ENCODE measurements around the gene OLIG2.

Gene OLIG2

GRCh38 chr21:32979598-32980268, 46.0 kb upstream of the OLIG2 start:
- intact Hi-C loops (cut with DNase I; ENCODE audit: low total_unique reads) = no loop called here
- H3K9me3 ChIP-seq = no peaks in the 10 kb centered on the region
- no peaks in the 10 kb centered on the region for H3K36me3 ChIP-seq
- peaks cover 0 to 9% of the 10 kb centered on the region in 2 donors for H3K27me3 ChIP-seq
- H3K4me1 ChIP-seq = no peaks in the 10 kb centered on the region
- no peak for TF ChIP-seq CTCF (IDR thresholded peaks at IDR 0.05)
- no peak overlapping the region for H3K27ac ChIP-seq
- no peak for DNase-seq
- H3K4me3 ChIP-seq = no peak overlapping the region

- no peaks in the 10 kb centered on the region for H3K36me3 ChIP-seq
- H3K27me3 ChIP-seq = peaks cover 0 to 9% of the 10 kb centered on the region in 2 donors
- H3K4me1 ChIP-seq = no peaks in the 10 kb centered on the region
- intact Hi-C loops (cut with DNase I; ENCODE audit: low total_unique reads) = no loop called here
- no peak for TF ChIP-seq CTCF (IDR thresholded peaks at IDR 0.05)
- H3K4me3 ChIP-seq = no peak overlapping the region
- H3K27ac ChIP-seq = no peak overlapping the region
- H3K9me3 ChIP-seq = no peaks in the 10 kb centered on the region
- DNase-seq = no peak
Observed at GRCh38 chr21:32981096-32981495, 44.6 kb upstream of the OLIG2 start.

- H3K27ac ChIP-seq = no peak overlapping the region
- DNase-seq = no peak
- H3K4me1 ChIP-seq = no peaks in the 10 kb centered on the region
- H3K4me3 ChIP-seq = no peak overlapping the region
- intact Hi-C loops (cut with DNase I; ENCODE audit: low total_unique reads) = no loop called here
- H3K9me3 ChIP-seq = no peaks in the 10 kb centered on the region
- peaks cover 0 to 13% of the 10 kb centered on the region in 2 donors for H3K27me3 ChIP-seq
- H3K36me3 ChIP-seq = no peaks in the 10 kb centered on the region
- TF ChIP-seq CTCF (IDR thresholded peaks at IDR 0.05) = no peak
Observed at GRCh38 chr21:32990666-32991065, 35.1 kb upstream of the OLIG2 start.

DNA sequence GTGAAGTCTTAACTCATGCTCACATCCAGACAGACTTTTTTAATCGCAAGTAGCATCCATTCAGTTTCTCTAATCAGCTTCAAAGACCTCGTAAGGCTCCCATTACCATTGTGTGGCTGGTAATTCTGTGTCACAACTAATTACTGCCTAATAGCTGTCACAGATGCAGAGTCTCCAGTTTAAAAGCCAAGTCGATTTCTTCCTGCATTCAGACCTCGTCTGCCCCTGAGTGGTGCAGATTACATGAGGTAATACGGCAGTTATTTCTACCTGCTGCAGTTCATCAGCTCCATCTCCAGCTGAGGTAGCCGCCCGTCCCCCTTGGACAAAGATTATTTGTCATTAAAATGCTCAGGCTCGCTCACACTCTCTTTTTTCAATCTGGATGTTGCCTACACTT, 34.4 kb upstream of the OLIG2 start:
- Histone ChIP-seq H3K36me3 (no peaks in the 10 kb centered on the region), H3K27ac (no peak overlapping the region), H3K9me3 (no peaks in the 10 kb centered on the region), H3K27me3 (peaks cover 0 to 13% of the 10 kb centered on the region in 2 donors), H3K4me3 (no peak overlapping the region), H3K4me1 (no peaks in the 10 kb centered on the region)
- TF ChIP-seq CTCF (IDR thresholded peaks at IDR 0.05) = no peak
- intact Hi-C loops (cut with DNase I; ENCODE audit: low total_unique reads) = no loop called here
- DNase-seq = no peak

- peaks cover 0 to 11% of the 10 kb centered on the region in 2 donors for H3K27me3 ChIP-seq
- TF ChIP-seq CTCF (IDR thresholded peaks at IDR 0.05) = no peak
- DNase-seq = no peak
- H3K36me3 ChIP-seq = no peaks in the 10 kb centered on the region
- H3K9me3 ChIP-seq = no peaks in the 10 kb centered on the region
- intact Hi-C loops (cut with DNase I; ENCODE audit: low total_unique reads) = no loop called here
- no peak overlapping the region for H3K27ac ChIP-seq
- H3K4me3 ChIP-seq = no peak overlapping the region
- no peaks in the 10 kb centered on the region for H3K4me1 ChIP-seq
Observed at GRCh38 chr21:32993894-32994293, 31.8 kb upstream of the OLIG2 start.

- no peak for TF ChIP-seq CTCF (IDR thresholded peaks at IDR 0.05)
- intact Hi-C loops (cut with DNase I; ENCODE audit: low total_unique reads) = no loop called here
Observed at GRCh38 chr21:32994305-32994704, 31.4 kb upstream of the OLIG2 start.

More at GRCh38 chr21:32994305-32994704, 31.4 kb upstream of the OLIG2 start:
- Histone ChIP-seq H3K27me3 (peaks cover 0 to 11% of the 10 kb centered on the region in 2 donors), H3K4me3 (no peak overlapping the region), H3K9me3 (no peaks in the 10 kb centered on the region), H3K4me1 (no peaks in the 10 kb centered on the region), H3K36me3 (no peaks in the 10 kb centered on the region), H3K27ac (no peak overlapping the region)
- DNase-seq = no peak
